Endometrial microvascular endothelial cells (primary cell): Measurements from ENCODE around the gene NALCN. TPM values are rescaled to one million over a fixed set of nuclear protein-coding genes. Genes with fewer than 3 reads are reported as not detected.

Source experiments
- in situ Hi-C: cut with HindIII; loops from 2 replicates; pipeline ENCODE4 v1.10.0; 2017; ENCODE audit warnings: low sequenced_read_pairs, low pct_unique_long_range_greater_than_20kb; ENCODE audit errors: inconsistent ontology term
- total RNA-seq: library from RNA; depleted of rRNA; stranded (reverse); fragments of >200 nt; gene quantifications from one replicate; pipeline ENCODE4 v1.2.3, GENCODE V29; 2015; ENCODE audit errors: inconsistent ontology term

The NALCN gene
- total RNA-seq, 1 donor from 2014 or later: 5.9 TPM

GRCh38 chr13:101417501-101417900, 1.2 kb upstream of the NALCN start:
- in situ Hi-C loops: no loop called here

- in situ Hi-C loops: no loop called here
Measured at GRCh38 chr13:101417043-101417406, 717 bp upstream of the NALCN start.

- in situ Hi-C loops: no loop called here
Measured at GRCh38 chr13:101415358-101416174, 742 bp downstream of the NALCN start.

- in situ Hi-C loops: no loop called here
Measured at GRCh38 chr13:101412076-101412475, 4.2 kb downstream of the NALCN start.

- in situ Hi-C loops: no loop called here
Measured at GRCh38 chr13:101408992-101409656, 7.2 kb downstream of the NALCN start.

- in situ Hi-C loops: no loop called here
Measured at GRCh38 chr13:101408154-101408553, 8.2 kb downstream of the NALCN start.

- in situ Hi-C loops: no loop called here
Measured at GRCh38 chr13:101406791-101407190, 9.5 kb downstream of the NALCN start.

- in situ Hi-C loops: no loop called here
Measured at GRCh38 chr13:101401196-101401595, 15.1 kb downstream of the NALCN start.

GRCh38 chr13:101399365-101399764, 16.9 kb downstream of the NALCN start:
- in situ Hi-C loops: no loop called here

GRCh38 chr13:101398920-101399319, 17.4 kb downstream of the NALCN start:
- in situ Hi-C loops: no loop called here

GRCh38 chr13:101398191-101398590, 18.1 kb downstream of the NALCN start:
- in situ Hi-C loops: no loop called here

- in situ Hi-C loops: no loop called here
Measured at GRCh38 chr13:101397742-101398141, 18.6 kb downstream of the NALCN start.

GRCh38 chr13:101394605-101395004, 21.7 kb downstream of the NALCN start:
- in situ Hi-C loops: no loop called here

- in situ Hi-C loops: no loop called here
Measured at GRCh38 chr13:101393140-101393539, 23.2 kb downstream of the NALCN start.

GRCh38 chr13:101390461-101390860, 25.8 kb downstream of the NALCN start:
- in situ Hi-C loops: no loop called here

- in situ Hi-C loops: no loop called here
Measured at GRCh38 chr13:101384929-101385328, 31.4 kb downstream of the NALCN start.

- in situ Hi-C loops: no loop called here
Measured at GRCh38 chr13:101383595-101383994, 32.7 kb downstream of the NALCN start.

- in situ Hi-C loops: no loop called here
Measured at GRCh38 chr13:101382701-101383100, 33.6 kb downstream of the NALCN start.

- in situ Hi-C loops: no loop called here
Measured at GRCh38 chr13:101382086-101382485, 34.2 kb downstream of the NALCN start.

- in situ Hi-C loops: no loop called here
Measured at GRCh38 chr13:101360525-101360924, 55.8 kb downstream of the NALCN start.
